Thyroid gland (tissue), 4 donors: ENCODE measurements around the gene PCDHB13.
"Not testable (repeated sequence)": the region's sequence is repeated elsewhere in the genome, so short reads cannot be mapped to it uniquely, and the experiment has no call there.

ENCODE experiments used
- POLR2A ChIP-seq, 2 donors: fragments of 450-650 bp; IDR thresholded peaks; one replicate each; pipeline ENCODE4 v1.6.1; 2017; ENCODE audit warnings: antibody characterized with exemption in 2 of 2, mild to moderate bottlenecking in 2 of 2, moderate library complexity in 1 of 2
- TF ChIP-seq, protein P1 (sequence below), 6 experiments: fragments of 200-600 bp in 3 of 6; fragments of 450-650 bp in 3 of 6; sonication (generic) in 3 of 6; IDR thresholded peaks; one replicate each; pipeline ENCODE4 v1.5.1; 2016 to 2019; ENCODE audit warnings: antibody characterized with exemption in 6 of 6, mild to moderate bottlenecking in 2 of 6, inconsistent platforms in 1 of 6, moderate library complexity in 1 of 6

DNA sequence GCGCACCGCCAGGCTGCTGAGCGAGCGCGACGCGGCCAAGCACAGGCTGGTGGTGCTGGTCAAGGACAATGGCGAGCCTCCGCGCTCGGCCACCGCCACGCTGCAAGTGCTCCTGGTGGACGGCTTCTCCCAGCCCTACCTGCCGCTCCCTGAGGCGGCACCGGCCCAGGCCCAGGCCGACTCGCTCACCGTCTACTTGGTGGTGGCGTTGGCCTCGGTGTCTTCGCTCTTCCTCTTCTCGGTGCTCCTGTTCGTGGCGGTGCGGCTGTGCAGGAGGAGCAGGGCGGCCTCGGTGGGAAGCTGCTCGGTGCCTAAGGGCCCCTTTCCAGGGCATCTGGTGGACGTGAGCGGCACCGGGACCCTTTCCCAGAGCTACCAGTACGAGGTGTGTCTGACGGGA is 12.1 kb upstream of the PCDHB13 start:
- TF ChIP-seq, protein P1, sequence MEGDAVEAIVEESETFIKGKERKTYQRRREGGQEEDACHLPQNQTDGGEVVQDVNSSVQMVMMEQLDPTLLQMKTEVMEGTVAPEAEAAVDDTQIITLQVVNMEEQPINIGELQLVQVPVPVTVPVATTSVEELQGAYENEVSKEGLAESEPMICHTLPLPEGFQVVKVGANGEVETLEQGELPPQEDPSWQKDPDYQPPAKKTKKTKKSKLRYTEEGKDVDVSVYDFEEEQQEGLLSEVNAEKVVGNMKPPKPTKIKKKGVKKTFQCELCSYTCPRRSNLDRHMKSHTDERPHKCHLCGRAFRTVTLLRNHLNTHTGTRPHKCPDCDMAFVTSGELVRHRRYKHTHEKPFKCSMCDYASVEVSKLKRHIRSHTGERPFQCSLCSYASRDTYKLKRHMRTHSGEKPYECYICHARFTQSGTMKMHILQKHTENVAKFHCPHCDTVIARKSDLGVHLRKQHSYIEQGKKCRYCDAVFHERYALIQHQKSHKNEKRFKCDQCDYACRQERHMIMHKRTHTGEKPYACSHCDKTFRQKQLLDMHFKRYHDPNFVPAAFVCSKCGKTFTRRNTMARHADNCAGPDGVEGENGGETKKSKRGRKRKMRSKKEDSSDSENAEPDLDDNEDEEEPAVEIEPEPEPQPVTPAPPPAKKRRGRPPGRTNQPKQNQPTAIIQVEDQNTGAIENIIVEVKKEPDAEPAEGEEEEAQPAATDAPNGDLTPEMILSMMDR (IDR thresholded peaks at IDR 0.05), result not testable (repeated sequence)
- not testable (repeated sequence) for TF ChIP-seq POLR2A (IDR thresholded peaks at IDR 0.05)
